Measurements from ENCODE around the gene COQ6. TPM values are rescaled to one million over a fixed set of nuclear protein-coding genes. Genes with fewer than 3 reads are reported as not detected.
A peak's percentile ranks its signal among the peaks of the same experiment; 100 is the strongest.
"Not testable (repeated sequence)": the region's sequence is repeated elsewhere in the genome, so short reads cannot be mapped to it uniquely, and the experiment has no call there.

The COQ6 gene
- total and polyA plus RNA-seq, 4 donors, result 17.6 to 23.4 (median 21.4) TPM

- 47 to 58% methylated on average over 4 of the region's 4 CpGs for WGBS, 2 donors
- H3K9ac ChIP-seq (ENCODE audit: insufficient read depth in 1 of 2, low read length in 2 of 2), result no peak overlapping the region
Observed at GRCh38 chr14:73977896-73978295, 27.8 kb downstream of the COQ6 start.

DNA sequence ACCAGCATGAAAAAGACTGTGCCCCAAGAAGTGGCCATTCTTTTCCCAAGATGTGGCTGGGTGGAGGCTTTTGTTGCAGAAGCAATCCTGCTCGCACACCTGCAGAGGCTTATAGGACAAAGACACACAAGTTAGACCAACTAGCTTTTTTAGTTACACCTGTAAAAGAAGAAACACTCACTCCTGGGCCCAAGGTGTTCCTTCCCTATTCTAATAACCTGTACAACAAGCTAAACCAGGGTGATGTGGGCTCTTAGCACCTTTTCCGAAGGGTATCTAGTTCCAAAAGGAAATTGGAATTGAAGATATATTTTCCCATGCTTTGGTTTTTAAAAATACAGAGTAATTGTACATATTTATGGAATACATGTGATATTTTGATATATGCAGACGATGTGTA is 38.0 kb downstream of the COQ6 start:
- TF ChIP-seq, protein P1, sequence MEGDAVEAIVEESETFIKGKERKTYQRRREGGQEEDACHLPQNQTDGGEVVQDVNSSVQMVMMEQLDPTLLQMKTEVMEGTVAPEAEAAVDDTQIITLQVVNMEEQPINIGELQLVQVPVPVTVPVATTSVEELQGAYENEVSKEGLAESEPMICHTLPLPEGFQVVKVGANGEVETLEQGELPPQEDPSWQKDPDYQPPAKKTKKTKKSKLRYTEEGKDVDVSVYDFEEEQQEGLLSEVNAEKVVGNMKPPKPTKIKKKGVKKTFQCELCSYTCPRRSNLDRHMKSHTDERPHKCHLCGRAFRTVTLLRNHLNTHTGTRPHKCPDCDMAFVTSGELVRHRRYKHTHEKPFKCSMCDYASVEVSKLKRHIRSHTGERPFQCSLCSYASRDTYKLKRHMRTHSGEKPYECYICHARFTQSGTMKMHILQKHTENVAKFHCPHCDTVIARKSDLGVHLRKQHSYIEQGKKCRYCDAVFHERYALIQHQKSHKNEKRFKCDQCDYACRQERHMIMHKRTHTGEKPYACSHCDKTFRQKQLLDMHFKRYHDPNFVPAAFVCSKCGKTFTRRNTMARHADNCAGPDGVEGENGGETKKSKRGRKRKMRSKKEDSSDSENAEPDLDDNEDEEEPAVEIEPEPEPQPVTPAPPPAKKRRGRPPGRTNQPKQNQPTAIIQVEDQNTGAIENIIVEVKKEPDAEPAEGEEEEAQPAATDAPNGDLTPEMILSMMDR (IDR thresholded peaks at IDR 0.05; ENCODE audit: control extremely low read depth, extremely low read depth), result no peak
- Histone ChIP-seq H3K36me3 (ENCODE audit: control insufficient read depth in 4 of 4, insufficient read depth in 4 of 4, low read length in 4 of 4) (peaks cover 0 to 13% (median 4%) of the 10 kb centered on the region in 4 donors), H3K27me3 (ENCODE audit: control insufficient read depth in 3 of 3, insufficient read depth in 3 of 3, low read length in 2 of 3) (no peaks in the 10 kb centered on the region), H3K4me1 (ENCODE audit: control insufficient read depth in 5 of 5, insufficient read depth in 5 of 5, low read length in 5 of 5) (no peaks in the 10 kb centered on the region), H3K27ac (ENCODE audit: low read depth in 1 of 2, low read length in 1 of 2) (no peak overlapping the region), H3K4me3 (no peak overlapping the region), H3K9me3 (ENCODE audit: control insufficient read depth in 4 of 4, insufficient read depth in 3 of 4, low read length in 3 of 4) (no peaks in the 10 kb centered on the region), H3K9ac (ENCODE audit: insufficient read depth in 1 of 2, low read length in 2 of 2) (no peak overlapping the region)
- 91 to 97% methylated on average over 3 of the region's 3 CpGs for WGBS, 2 donors
- ATAC-seq (ENCODE audit: insufficient read depth, low FRiP score) (no peak), DNase-seq (no peak)

More at GRCh38 chr14:73977896-73978295, 27.8 kb downstream of the COQ6 start:
- ATAC-seq (ENCODE audit: insufficient read depth, low FRiP score) (no peak), DNase-seq (peak in 1 of 3 donors; percentile 1)
- peaks cover 0 to 12% (median 6%) of the 10 kb centered on the region in 4 donors for H3K36me3 ChIP-seq (ENCODE audit: control insufficient read depth in 4 of 4, insufficient read depth in 4 of 4, low read length in 4 of 4)
- peaks cover 0 to 7% (median 0%) of the 10 kb centered on the region in 5 donors for H3K4me1 ChIP-seq (ENCODE audit: control insufficient read depth in 5 of 5, insufficient read depth in 5 of 5, low read length in 5 of 5)
- no peak overlapping the region for H3K4me3 ChIP-seq
- peaks cover 0 to 2% (median 0%) of the 10 kb centered on the region in 4 donors for H3K9me3 ChIP-seq (ENCODE audit: control insufficient read depth in 4 of 4, insufficient read depth in 3 of 4, low read length in 3 of 4)
- TF ChIP-seq, protein P1 (IDR thresholded peaks at IDR 0.05; ENCODE audit: control extremely low read depth, extremely low read depth), result no peak
- no peaks in the 10 kb centered on the region for H3K27me3 ChIP-seq (ENCODE audit: control insufficient read depth in 3 of 3, insufficient read depth in 3 of 3, low read length in 2 of 3)
- H3K27ac ChIP-seq (ENCODE audit: low read depth in 1 of 2, low read length in 1 of 2), result no peak overlapping the region

DNA sequence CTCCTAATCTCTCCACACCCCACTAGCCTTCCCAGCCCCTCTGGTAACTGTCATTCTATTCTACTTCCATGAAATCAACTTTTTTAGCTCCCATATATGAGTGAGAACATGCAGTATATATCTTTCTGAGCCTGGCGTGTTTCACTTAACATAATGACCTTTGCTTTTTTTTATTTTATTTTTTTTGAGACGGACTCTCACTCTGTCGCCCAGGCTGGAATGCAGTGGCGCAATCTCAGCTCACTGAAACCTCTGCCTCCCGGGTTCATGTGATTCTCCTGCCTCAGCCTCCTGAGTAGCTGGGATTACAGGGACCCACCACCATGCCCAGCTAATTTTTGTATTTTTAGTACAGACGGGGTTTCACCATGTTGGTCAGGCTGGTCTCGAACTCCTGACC is 38.6 kb downstream of the COQ6 start:
- not testable (repeated sequence) for ATAC-seq (ENCODE audit: insufficient read depth, low FRiP score); DNase-seq; H3K27me3 ChIP-seq (ENCODE audit: control insufficient read depth in 3 of 3, insufficient read depth in 3 of 3, low read length in 2 of 3); H3K4me1 ChIP-seq (ENCODE audit: control insufficient read depth in 5 of 5, insufficient read depth in 5 of 5, low read length in 5 of 5); H3K9me3 ChIP-seq (ENCODE audit: control insufficient read depth in 4 of 4, insufficient read depth in 3 of 4, low read length in 3 of 4); H3K9ac ChIP-seq (ENCODE audit: insufficient read depth in 1 of 2, low read length in 2 of 2); H3K27ac ChIP-seq (ENCODE audit: low read depth in 1 of 2, low read length in 1 of 2); H3K4me3 ChIP-seq
- H3K36me3 ChIP-seq (ENCODE audit: control insufficient read depth in 4 of 4, insufficient read depth in 4 of 4, low read length in 4 of 4), result peaks cover 0 to 13% (median 4%) of the 10 kb centered on the region in 4 donors
- 76 to 86% methylated on average over 5 to 6 of the region's 7 CpGs for WGBS, 2 donors

- no peak overlapping the region for H3K27ac ChIP-seq (ENCODE audit: low read depth in 1 of 2, low read length in 1 of 2)
- 72 to 75% methylated on average over 4 of the region's 4 CpGs for WGBS, 2 donors
- DNase-seq (no peak), ATAC-seq (ENCODE audit: insufficient read depth, low FRiP score) (no peak)
- peaks cover 0 to 16% (median 5%) of the 10 kb centered on the region in 4 donors for H3K36me3 ChIP-seq (ENCODE audit: control insufficient read depth in 4 of 4, insufficient read depth in 4 of 4, low read length in 4 of 4)
- H3K4me3 ChIP-seq, result no peak overlapping the region
- TF ChIP-seq, protein P1 (IDR thresholded peaks at IDR 0.05; ENCODE audit: control extremely low read depth, extremely low read depth), result no peak
- H3K27me3 ChIP-seq (ENCODE audit: control insufficient read depth in 3 of 3, insufficient read depth in 3 of 3, low read length in 2 of 3), result no peaks in the 10 kb centered on the region
- no peaks in the 10 kb centered on the region for H3K4me1 ChIP-seq (ENCODE audit: control insufficient read depth in 5 of 5, insufficient read depth in 5 of 5, low read length in 5 of 5)
- no peak overlapping the region for H3K9ac ChIP-seq (ENCODE audit: insufficient read depth in 1 of 2, low read length in 2 of 2)
- no peaks in the 10 kb centered on the region for H3K9me3 ChIP-seq (ENCODE audit: control insufficient read depth in 4 of 4, insufficient read depth in 3 of 4, low read length in 3 of 4)
Observed at GRCh38 chr14:73991092-73991491, 41.0 kb downstream of the COQ6 start.

DNA sequence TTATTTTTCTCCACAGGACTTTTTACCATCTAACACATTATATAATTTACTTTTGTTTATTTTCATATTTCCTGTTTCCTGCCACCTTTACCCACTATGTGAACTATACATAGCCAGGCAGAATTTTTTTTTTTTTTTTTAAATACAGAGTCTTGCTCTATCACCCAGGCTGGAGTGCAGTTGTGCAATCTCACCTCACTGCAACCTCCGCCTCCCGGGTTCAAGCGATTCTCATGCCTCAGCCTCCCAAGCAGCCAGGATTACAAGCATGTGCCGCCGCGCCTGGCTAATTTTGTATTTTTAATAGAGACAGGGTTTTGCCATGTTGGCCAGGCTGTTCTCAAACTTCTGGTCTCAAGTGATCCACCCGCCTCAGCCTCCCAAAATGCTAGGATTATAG is 44.8 kb downstream of the COQ6 start:
- DNase-seq; ATAC-seq (ENCODE audit: insufficient read depth, low FRiP score); H3K9ac ChIP-seq (ENCODE audit: insufficient read depth in 1 of 2, low read length in 2 of 2); H3K4me3 ChIP-seq; H3K4me1 ChIP-seq (ENCODE audit: control insufficient read depth in 5 of 5, insufficient read depth in 5 of 5, low read length in 5 of 5); H3K9me3 ChIP-seq (ENCODE audit: control insufficient read depth in 4 of 4, insufficient read depth in 3 of 4, low read length in 3 of 4); H3K36me3 ChIP-seq (ENCODE audit: control insufficient read depth in 4 of 4, insufficient read depth in 4 of 4, low read length in 4 of 4); H3K27me3 ChIP-seq (ENCODE audit: control insufficient read depth in 3 of 3, insufficient read depth in 3 of 3, low read length in 2 of 3); H3K27ac ChIP-seq (ENCODE audit: low read depth in 1 of 2, low read length in 1 of 2): not testable (repeated sequence)
- WGBS, 2 donors, result 91% methylated on average over 7 of the region's 7 CpGs

Measured in lung (tissue), 12 donors.